Right forelimb (tissue), 1 donor: ENCODE results near the gene CEP131.
A peak's percentile ranks its signal among the peaks of the same experiment; 100 is the strongest.

Source experiments
- DNase-seq: peaks from one replicate; pipeline ENCODE4 v3.0.0-alpha.2; 2018

The CEP131 gene

DNA sequence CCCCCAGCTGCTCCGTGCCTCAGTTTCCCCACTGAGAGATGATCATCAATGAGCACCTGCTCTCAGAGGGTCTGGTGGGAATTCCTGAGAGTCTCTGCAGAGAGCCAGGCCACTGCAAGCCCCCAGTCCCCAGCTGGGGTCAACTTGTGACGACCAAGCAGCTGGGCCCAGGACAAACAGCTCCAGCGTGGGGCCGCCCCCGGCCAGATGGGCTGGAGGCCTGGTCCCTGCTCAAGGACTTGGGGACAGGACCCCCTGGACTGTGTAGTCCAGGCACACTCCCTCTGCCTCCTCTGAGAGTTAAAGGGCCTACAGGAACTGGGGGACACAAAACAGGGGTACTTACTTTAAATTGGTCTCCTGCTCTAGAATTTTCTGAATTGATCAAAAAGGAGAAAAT, 40.2 kb downstream of the CEP131 start:
- DNase-seq, result no peak

DNA sequence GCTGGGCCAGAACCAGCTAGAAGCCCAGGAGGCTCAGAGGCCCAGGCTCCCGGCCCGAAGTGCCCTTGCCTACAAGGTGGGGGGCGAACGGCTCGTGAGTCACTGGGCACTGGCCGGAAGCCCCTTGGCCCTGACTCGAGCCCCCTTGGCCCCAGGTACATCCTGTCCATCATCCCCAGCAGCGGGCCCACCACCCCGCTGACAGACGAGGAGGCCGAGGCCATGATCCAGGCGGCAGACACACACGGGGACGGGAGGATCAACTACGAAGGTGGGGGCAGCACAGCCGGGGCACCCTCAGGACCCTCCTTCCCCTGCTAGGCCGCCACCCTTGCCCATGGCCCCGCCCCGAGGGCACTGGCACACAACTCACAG, 41.0 kb downstream of the CEP131 start:
- DNase-seq, result no peak

DNA sequence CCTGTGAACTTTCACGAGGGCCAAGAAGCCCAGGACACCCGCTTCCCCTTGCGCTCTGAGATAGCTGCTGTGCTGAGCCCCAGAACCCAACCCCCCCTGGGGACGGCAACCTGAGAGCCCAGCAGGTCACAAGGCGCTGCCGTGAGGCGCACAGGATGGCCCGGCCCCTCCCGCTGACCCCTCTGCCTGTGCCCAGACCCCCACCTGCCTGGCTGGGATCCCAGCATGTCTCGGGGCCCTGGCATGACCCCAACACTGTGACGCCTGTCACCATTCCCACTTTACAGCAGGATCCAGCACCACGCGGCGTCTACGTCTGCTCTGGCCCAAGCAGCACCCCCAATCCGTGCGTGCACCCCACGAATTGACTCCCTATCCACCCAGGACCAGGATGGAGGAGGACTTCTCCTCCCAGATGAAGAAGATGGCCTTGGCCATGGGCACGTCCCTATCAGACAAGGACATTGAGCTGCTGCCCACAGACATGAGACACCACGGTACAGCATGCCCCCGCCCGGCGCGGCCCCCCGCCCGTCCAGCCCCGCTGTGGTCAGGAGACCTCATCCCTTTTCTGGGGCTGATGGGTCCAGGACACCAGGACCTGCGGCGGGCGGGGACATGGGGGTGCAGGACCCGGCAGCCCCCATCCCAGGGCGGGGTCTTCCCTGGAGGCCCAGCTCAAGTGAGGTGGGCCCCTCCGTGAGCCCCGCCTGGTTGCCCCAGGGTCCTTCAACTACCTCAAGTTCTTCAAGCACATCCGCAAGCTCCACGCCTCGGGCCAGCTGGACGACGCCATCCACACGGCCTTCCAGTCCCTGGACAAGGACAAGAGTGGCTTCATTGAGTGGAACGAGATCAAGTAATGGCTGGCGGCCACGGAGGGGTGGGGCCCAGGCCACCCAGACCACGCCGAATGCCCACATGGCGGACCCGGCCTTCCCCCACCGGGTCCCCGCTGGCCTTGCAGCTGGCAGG, 41.6 kb downstream of the CEP131 start:
- no peak for DNase-seq

DNA sequence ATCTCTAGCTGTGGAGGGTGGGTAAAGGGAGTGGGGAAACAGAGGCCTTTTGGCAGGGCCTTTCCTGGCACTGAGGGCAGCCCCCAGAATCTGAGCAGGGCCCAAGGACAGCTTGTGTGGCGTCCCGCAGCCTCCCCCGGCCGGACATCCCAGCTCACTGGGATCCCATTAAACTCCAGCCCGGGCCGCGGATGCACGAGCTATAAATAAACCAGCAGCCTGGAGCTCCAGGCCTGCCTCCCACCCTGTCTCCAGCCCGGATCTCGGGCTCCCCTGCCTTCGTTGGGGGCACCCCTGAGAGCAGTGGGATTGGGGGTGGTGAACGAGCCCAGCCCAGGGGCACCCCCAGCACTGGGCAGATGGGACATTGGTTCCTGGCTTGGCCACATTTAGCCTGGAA, 42.9 kb downstream of the CEP131 start:
- no peak for DNase-seq

DNA sequence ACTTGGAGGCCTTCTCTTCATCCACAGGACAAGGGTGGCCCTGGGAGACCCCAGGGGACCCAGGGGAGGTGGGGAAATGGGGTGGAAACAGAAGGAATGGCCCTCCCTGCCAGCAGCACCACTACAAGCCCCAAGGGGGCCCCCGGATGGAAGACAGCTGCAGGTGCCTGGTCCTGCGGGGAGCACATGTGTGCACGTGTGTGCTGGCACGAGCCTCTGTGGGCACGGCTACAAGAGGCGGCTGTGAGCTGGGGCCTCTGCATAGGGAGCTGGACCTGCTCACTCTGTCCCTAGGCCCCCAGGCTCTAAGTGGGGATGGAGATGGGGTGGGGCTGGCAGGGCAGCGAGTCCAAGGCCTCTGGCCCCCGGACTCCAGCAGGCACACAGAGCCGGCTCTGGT, 43.5 kb downstream of the CEP131 start:
- DNase-seq, result no peak

DNA sequence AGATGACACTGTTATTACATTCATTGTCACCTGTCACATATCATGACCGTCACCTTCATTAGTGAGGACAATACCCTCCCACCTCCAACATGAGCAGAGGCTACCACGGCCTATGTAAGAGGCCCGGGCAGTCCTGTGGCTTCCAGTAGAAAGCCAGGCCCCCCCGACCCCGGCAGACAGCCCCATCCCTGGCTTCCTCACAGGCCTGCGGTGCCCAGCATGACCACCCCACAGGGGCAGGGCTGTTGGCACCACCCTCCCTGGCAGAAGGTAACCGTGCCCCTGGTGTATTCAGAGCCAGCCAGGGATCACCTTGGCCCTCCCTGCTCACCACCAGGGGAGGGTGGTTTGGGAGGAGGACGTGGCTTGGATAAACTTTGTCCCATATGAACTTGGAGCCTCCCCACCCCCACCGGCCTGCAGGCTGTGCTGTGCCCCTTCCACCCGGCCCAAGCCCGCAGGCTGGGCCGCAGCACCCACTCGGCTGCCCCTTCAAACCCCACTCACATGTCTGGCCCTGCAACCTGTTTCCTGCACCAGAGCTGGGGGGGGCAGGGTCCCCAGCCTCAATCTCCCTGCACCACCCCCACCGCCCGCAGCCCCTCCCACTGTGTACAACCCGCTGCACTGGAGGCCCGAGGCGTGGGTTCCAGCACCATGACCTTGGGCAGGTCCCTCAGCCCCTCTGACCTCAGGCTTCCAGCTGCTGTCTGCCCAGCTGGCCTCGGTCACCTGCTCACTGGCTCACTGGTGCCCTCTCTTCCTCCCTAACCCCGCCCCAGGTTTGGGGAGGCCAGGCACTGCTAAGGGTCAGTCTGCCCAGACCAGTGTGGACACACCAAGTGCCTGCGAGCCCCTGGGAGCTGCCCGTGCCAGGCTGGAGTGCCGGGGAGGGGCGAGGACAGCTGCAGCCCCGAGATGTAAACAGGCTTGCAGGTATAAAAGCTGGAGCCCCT, 44.4 kb downstream of the CEP131 start:
- no peak for DNase-seq

DNA sequence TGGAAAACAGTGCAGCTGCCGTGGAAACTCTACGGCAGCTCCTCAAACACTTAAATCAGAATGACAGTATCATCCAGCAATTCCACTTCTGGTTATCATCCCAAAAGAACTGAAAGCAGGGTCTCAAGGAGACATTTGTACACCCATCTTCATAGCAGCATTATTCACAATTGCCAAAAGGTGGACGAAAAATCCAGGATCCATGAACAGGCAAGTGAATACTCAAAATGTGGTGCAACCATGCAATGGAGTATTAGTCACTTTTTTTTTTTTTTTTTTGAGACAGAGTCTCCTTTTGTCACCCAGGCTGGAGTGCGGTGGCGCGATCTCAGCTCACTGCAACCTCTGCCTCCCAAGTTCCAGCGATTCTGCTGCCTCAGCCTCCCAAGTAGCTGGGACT, 46.1 kb downstream of the CEP131 start:
- DNase-seq, result no peak

DNA sequence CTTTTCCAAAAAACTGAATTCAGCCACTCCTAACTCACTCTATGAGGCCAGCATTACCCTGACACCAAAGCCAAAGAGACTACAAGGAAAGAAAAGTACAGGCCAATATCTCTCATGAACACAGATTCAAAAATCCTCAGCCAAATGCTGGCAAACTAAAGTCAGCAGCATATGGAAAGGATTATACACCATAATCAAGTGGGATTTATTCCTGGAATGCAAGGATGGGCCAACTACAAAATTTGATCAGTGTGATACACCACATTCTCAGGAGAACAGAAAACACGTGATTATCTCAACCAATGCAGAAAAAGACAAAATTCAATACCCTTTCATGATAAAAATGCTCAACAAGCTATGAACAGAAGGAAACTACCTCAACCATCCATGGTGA, 49.0 kb downstream of the CEP131 start:
- no peak for DNase-seq

DNA sequence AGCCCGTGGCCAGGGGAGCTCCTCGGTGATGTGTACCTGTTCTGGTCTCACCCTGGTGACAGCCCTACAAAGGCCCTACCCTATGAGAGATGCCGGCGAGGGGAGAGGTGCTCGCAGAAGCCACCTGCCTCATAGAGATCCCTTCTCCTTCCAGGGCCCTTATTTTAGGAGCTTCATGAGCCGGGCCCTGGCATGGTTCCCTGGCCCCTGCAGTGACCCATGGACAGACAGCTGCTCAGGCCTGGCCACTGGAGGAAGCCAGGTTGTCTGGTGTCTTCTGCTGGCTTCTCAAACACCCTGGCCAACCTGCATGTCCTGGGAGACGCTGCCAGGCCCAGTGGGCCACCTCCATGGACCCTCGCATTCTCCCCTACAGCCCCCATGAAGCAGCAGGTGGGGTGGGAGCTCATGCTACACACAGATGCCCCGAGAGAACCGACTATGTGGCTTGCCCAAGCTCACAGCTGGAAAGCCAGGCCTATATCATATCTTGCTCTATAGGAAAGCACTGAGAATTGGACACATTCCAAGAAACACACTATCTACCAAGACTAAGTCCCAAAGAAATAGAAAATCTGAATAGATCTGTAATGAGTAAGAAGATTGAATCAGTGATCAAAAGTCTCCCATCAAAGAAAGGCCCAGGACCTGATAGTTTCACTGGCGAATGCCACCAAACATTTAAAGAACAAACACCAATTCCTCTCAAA, 49.6 kb downstream of the CEP131 start:
- DNase-seq, result no peak

DNA sequence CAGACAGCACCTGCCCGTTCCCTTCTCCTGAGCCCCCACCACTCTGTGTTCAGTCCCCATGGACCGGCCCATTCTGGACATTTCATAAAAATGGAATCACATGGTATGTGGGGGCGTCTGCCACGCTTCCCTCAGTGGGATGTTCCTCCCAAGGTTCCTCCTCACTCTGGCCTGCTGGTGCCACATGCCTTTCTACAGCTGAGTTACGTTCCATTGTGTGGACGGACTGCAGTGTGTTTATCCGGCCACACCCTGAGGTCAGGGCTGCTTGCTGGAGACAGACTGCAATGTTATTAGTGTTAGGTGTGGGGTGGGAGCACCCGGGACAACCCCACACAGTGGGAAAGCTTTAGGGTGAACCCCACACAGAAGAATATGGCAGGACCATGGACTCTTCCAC, 50.8 kb downstream of the CEP131 start:
- DNase-seq, result no peak

DNA sequence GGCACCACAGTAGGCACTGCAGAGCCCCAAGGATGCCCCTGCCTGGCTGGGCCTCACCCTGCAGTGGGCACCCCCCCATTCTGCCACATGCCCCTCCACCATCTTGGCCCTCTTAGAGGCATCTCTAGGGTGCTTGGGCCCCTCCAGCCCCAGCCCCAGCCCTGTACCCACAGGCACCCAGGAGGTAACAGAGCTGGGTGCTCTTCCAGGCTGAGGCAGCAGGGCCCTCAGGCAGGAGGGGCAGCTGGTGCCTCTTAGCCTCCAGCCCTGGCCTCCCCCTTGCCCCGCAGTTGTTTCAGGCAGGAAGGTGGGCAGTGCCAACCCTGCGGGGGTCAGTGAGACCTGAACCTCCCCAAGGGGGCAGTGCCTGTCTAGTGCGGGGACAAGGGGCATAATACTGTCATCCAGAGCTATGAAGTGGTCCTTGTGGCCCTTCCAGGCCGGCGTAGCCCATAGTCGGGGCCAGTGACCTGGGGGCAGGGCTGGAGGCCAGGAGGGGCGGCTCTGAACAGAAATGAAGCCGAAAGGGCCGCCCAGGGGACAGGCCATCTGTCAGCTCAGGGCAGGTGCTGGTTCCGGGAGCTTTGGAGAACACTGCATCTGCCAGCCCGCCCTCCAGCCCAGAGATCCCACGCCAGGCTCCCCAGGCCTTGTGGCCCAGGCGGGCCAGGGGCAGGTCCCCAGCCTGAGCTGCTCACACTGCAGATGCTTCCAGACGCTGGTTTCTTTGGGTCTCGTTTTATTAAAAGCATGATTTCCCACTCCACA, 51.9 kb downstream of the CEP131 start:
- no peak for DNase-seq

DNA sequence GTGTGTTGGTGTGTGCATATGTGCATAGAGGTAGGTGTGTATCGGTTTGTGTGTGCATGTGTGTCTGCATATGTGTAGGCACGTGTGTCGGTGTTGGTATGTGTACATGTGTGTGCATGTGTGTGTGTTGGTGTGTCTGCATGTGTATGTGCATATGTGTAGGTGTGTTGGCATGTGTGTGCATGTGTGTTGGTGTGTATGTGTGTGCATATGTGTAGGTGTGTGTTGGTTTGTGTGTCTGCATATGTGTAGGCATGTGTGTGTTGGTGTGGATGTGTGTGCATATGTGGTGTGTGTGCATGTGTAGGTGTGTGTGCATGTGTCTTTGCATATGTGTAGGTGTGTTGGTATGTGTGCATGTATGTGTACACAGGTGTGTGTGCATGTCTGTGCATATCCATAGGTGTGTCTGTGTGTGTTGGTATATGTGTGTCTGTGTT, 52.9 kb downstream of the CEP131 start:
- no peak for DNase-seq

DNA sequence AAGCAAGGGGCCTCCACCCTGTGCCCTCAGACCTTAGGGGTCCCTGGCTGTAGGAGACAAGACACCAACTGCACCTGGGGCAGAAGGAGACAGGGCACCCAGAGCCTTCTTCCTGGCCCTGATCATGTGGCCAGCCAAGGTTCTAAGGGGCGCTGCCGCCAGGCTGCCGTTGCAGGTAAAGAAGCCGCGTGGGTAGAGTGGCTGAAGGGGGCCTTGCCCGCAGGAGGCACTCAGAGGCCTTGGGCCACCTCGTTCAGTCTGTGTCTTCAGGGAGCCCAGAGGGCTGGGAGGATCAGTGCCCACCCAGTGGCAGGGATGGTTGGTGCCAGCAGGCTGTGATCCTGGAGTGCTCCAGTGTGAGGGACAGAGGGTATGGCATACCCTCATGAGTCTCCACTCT, 55.1 kb downstream of the CEP131 start:
- no peak for DNase-seq

DNA sequence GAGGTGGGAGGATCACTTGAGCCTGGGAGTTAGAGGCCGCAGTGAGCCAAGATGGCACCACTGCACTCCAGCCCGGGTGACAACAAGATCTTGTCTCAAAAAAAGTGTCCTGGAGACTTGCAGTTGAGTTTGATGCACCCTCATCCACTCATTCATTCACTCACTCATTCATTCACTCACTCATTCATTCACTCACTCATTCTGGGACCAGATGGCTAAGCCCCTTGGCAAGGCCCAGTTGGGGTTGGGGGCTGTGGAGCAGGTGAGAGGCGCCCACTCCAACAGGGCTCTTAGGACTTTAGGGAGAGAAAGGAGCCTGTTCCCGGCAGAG, 55.6 kb downstream of the CEP131 start:
- no peak for DNase-seq

DNA sequence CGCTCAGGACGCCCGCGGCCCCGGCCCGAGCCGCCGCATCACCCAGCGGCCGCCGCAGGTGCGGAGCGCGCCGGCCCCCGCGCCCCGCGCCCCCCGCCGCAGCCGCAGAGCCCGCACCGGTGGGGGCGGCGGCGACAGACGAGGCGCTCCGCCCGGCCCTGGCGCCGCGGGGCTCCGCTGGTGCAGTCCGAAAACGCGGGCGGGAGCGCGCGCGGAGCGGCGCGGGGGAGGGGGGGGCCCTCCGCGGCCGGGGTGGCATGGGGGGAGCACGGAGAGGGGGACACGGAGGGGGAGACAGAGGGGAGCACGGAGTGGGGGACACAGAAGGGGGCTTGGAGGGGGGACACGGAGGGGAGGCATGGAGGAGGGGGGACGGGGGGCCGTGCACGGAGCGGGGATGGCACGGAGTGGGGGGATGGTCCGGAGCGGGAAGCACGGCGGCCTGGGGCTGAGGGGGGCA, 56.7 kb downstream of the CEP131 start, which contains the start of gene AATK:
Gene AATK, minus strand, starts transcription at position 189 of the 460 bp plus-strand sequence. CDS start 229 bp downstream, outside the sequence.
- DNase-seq, result no peak

DNA sequence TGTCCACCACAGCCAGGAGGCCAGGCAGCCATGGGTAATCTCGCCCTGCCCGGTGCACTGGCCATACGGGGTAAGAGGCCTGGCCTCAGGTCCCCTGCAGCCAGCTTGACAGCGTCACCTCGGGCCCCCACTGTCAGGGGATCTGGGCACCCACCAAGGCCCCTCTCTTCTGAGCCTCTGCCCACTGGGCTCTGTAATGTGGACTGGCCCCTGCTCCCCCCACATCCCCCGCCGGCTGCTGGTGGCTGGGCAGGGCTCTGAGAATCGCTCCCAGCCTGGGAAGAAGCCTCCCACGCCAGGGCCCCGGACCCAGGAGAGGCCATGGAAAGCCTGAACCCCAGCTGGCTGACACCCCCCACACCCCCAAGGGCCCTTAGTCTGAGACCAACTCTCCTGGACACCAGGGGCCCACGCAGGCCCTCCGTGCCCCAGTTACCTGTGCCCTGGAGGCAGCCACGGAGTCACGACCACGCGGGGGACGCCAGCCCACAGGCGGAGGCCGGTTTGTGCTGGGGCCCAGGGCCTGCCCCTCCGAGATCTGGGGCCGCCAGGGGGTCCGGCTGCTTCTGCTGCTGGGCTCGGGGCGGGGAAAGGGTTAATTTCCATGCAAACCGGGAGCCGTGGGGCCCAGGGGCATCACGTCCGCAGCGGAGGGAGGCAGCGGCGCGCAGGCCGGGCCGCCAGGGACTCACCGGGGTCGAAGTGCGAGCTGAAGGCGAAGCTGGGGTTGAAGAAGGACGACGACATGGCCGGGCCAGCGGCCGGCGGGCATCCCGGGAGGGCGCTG, 57.3 kb downstream of the CEP131 start, which contains the start of gene PVALEF:
Gene PVALEF, plus strand, starts transcription at position 262 of the 787 bp plus-strand sequence. CDS start 15,720 bp downstream, outside the sequence.
- no peak for DNase-seq

DNA sequence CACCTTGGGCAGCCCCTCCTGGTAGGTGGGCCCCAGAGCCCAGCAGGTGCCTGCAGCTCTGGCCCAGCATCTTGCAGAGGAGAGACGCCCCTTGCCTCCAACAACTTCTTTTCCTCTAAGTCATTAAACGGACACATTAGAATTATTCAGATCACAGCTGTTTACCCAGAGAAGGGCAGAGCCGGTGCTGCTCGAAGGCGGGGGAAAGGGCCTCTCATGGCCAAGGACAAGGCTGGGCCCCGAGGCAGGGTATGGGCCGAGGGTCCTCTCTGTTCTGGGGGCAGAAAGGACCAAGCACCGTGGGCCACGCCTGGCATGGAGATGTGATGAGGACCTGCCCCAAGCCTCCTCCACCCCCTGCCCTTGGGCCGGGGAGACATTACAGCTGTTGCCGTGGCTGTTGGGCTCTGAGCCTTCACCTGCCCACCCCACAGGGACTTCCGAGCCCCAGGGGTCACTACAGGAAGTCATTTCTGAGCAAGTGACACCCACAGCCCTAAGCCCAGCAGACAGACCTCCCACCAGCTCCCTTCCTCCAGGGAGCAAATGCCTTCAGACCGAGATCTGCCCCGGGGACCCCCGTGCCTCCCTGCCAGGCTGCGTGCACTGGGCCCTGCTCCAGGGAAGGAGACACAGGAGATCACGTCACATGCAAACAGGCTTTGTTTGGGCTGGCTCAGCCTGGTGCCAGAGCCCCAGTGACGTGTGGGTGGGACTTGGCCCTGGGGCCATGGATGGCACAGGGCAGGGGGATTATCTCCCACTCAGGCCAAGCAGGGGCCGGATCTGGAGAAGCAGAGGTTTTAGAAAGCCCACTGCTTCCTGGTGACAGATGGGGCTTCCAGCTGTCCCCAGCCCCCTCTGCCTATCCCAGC, 58.2 kb downstream of the CEP131 start:
- peak; percentile 73 for DNase-seq

DNA sequence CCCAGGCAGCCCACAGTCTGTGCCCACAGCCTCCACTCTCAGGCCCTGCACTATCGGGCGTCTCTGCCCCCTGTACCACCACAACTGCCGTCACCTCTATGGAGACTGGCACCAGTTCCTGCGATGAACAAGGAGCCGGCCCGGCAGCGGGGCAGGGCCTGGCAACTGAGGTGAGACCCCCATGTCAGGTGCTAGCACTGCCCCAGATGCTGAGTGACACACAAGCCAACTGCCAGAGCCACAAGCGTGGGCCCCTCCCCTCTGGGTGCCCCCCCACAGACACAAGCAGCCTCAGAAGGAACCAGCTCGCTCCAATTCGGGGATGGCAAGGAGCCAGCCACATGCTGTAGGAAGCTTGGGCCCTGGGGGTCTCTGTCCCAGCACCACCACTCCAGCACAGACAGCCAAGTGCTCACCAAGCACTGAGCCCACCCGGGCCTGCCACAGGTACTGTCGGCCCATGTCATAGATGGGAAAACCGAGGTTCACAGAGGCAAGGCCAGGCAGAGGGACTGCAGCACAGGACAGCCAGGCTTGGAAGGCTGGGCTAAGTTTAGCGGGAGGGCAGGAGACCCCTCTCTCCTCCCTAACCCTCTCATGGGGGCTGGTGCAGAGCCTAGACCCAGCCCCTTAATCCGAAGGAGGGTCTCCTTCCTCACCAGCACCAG, 58.9 kb downstream of the CEP131 start:
- no peak for DNase-seq

DNA sequence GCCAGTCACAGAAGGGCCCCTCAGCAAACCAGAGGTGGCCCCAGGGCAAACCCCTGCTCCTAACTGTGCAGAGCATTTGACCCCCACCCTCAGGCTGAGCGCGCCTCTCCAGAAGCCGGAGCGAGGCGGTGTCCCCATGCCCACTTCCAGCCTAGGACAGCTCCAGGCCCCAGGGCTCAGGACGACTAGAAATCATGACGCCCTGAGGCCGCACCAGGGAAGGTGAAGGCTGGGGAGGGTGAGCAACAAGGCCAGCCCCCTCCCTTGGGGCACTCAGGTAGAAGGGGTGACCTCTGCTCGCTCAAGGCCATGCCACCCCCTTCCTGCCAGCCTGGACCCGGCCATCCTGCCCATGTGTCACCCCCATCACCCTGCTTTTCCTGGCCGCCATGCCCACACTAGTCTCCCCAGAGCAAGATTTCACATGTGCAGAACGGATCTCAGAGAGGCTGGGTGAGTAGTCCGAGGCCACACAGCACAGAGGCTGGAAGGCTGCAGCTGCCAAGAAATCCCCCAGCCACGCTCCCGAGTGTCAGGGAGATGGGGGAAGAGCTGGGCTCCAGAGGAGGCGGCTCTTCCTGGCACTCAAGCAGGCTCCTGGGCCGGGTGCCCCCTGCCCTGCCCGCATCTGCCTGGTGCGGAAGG, 59.6 kb downstream of the CEP131 start:
- DNase-seq, result no peak
